Upper lobe of left lung (tissue), 4 donors: ENCODE measurements around the gene TMA7B.

ENCODE experiments used
- POLR2A ChIP-seq, 4 donors: fragments of 450-650 bp; IDR thresholded peaks; one replicate each; pipeline ENCODE4 v1.5.1; 2016 to 2017; ENCODE audit warnings: antibody characterized with exemption in 4 of 4, mild to moderate bottlenecking in 2 of 4
- TF ChIP-seq, protein P1 (sequence below), 6 experiments: fragments of 450-650 bp in 4 of 6; fragments of 200-600 bp in 2 of 6; sonication (generic) in 2 of 6; IDR thresholded peaks; one replicate each; pipeline ENCODE4 v1.5.1; 2016 to 2019; ENCODE audit warnings: antibody characterized with exemption in 6 of 6

DNA sequence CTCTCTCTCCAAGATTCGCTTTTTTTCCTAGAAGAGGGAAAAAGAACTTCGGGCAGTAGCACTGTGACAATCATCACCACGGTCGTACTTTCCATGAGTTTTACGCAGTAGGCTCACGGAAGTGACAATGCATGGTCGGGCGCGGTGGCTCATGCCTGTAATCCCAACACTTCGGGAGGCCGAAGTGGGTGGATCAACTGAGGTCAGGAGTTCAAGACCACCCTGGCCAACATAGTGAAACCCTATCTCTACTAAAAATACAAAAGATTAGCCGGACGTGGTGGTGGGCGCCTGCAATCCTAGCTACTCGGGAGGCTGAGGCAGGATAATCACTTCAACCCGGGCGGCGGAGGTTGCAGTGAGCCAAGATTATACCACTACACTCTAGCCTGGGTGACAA lies 35.9 kb upstream of the TMA7B start:
- TF ChIP-seq, protein P1, sequence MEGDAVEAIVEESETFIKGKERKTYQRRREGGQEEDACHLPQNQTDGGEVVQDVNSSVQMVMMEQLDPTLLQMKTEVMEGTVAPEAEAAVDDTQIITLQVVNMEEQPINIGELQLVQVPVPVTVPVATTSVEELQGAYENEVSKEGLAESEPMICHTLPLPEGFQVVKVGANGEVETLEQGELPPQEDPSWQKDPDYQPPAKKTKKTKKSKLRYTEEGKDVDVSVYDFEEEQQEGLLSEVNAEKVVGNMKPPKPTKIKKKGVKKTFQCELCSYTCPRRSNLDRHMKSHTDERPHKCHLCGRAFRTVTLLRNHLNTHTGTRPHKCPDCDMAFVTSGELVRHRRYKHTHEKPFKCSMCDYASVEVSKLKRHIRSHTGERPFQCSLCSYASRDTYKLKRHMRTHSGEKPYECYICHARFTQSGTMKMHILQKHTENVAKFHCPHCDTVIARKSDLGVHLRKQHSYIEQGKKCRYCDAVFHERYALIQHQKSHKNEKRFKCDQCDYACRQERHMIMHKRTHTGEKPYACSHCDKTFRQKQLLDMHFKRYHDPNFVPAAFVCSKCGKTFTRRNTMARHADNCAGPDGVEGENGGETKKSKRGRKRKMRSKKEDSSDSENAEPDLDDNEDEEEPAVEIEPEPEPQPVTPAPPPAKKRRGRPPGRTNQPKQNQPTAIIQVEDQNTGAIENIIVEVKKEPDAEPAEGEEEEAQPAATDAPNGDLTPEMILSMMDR (IDR thresholded peaks at IDR 0.05): no peak
- TF ChIP-seq POLR2A (IDR thresholded peaks at IDR 0.05): no peak
